Natural killer cell (primary cell): Measurements from ENCODE around the gene PLEKHN1. TPM values are rescaled to one million over a fixed set of nuclear protein-coding genes. Genes with fewer than 3 reads are reported as not detected.
A peak's percentile ranks its signal among the peaks of the same experiment; 100 is the strongest.

Experiments
- ATAC-seq, 3 donors: fragments of 150-1000 bp in 2 of 3; fragments of 200-7000 bp in 1 of 3; cut with Tn5 transposase; 1 replicate in 1 of 3; 2 replicates in 2 of 3; pipeline ENCODE4 v1.10.0; 2021; ENCODE audit warnings: mild to moderate bottlenecking in 2 of 3, moderate library complexity in 2 of 3
- DNase-seq, 2 donors: peaks; one replicate each; pipeline versions ENCODE4 v3.0.0 to v3.0.0-alpha.2; 2013 to 2021; ENCODE audit warnings: mixed read lengths in 1 of 2
- H3K27ac ChIP-seq: one replicate; pipeline ENCODE4 v1.5.1; 2013; ENCODE audit warnings: mild to moderate bottlenecking, low read length
- H3K27me3 ChIP-seq: one replicate; pipeline ENCODE4 v1.6.1; 2013; ENCODE audit warnings: low read length; ENCODE audit not compliant: control insufficient read depth, insufficient read depth
- H3K36me3 ChIP-seq: one replicate; pipeline ENCODE4 v1.6.1; 2013; ENCODE audit warnings: low read length; ENCODE audit not compliant: control insufficient read depth, insufficient read depth
- H3K4me1 ChIP-seq: one replicate; pipeline ENCODE4 v1.6.1; 2013; ENCODE audit warnings: low read length; ENCODE audit not compliant: control insufficient read depth, insufficient read depth
- H3K4me3 ChIP-seq: one replicate; pipeline ENCODE4 v1.5.1; 2013; ENCODE audit warnings: low read length
- H3K9me3 ChIP-seq: one replicate; pipeline ENCODE4 v1.6.1; 2013; ENCODE audit warnings: low read length; ENCODE audit not compliant: control insufficient read depth, insufficient read depth
- H3K27ac Mint-ChIP-seq, 2 donors: one replicate each; pipeline ENCODE4 v1.8.0; 2022; ENCODE audit warnings: mild to moderate bottlenecking in 2 of 2, mixed read lengths in 2 of 2, moderate library complexity in 1 of 2
- H3K27me3 Mint-ChIP-seq, 2 donors: one replicate each; pipeline ENCODE4 v1.8.0; 2022; ENCODE audit warnings: low read depth in 2 of 2, mixed read lengths in 2 of 2
- H3K36me3 Mint-ChIP-seq: one replicate; pipeline ENCODE4 v1.8.0; 2022; ENCODE audit warnings: mixed read lengths
- H3K4me1 Mint-ChIP-seq, 2 donors: one replicate each; pipeline ENCODE4 v1.8.0; 2022; ENCODE audit warnings: mixed read lengths in 2 of 2
- H3K4me3 Mint-ChIP-seq: one replicate; pipeline ENCODE4 v1.8.0; 2022; ENCODE audit warnings: mild to moderate bottlenecking, moderate library complexity, mixed read lengths
- H3K9me3 Mint-ChIP-seq, 2 donors: one replicate each; pipeline ENCODE4 v1.8.0; 2022; ENCODE audit warnings: mixed read lengths in 2 of 2
- WGBS: methylation state at CpG from one replicate; pipeline ENCODE4 v1.1.7; 2013; ENCODE audit warnings: missing lambda C conversion rate; ENCODE audit not compliant: insufficient coverage; 5-methylcytosine and 5-hydroxymethylcytosine counted together
- intact Hi-C: fragments of 100-400 bp; cut with micrococcal nuclease; formaldehyde crosslinking; loops from one replicate; pipeline ENCODE4 v1.14.2; 2022
- total RNA-seq, 4 donors: library from RNA; stranded (reverse); fragments of 120-200 nt in 1 of 4; gene quantifications; one replicate each; pipeline versions ENCODE4 v1.2.3 to v1.2.4, GENCODE V29; 2013 to 2022
- TF ChIP-seq, protein P1 (sequence below): fragments of 200-600 bp; IDR thresholded peaks from one replicate; pipeline ENCODE4 v1.8.0; 2022; ENCODE audit warnings: antibody characterized with exemption

PLEKHN1 gene
- total RNA-seq, 3 donors from 2014 or later (not counting 1 experiment from before 2014, with no cell fraction given), result 1.3 to 1.9 (median 1.3) TPM

DNA sequence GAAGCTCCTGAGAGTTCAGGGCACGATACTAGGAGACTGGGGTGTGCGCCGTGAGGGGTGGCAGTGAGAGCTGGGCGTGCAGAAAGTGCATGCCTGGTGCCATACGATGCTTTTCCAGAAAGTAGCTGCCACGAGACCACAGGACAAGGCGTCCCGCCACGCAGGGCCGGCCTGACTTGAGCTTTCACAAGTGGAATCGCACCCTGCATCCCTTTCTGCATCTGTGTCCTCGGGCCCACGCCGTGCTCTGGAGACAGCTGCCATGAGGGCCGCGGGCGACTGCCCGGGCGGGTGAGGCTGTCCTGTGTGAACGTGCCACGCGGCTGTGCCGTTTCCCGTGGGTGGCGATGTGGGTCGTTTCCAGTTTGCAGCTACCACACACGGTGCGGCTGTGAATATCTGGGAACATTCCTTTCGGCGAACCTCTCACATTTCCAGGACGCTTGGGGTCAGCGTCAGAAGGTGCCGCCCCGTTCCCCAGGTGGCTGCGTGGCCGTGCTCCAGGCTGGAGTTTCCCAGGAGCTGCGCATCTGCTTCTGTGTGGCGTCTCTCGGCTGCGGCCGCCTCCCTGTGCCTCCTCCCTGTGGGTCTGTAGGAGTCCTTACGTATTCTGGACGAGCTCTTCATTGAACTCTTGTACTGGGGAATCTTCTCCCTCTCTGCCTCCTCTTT is 16.6 kb downstream of the PLEKHN1 start:
- DNase-seq, result no peak
- ATAC-seq, result no peak

DNA sequence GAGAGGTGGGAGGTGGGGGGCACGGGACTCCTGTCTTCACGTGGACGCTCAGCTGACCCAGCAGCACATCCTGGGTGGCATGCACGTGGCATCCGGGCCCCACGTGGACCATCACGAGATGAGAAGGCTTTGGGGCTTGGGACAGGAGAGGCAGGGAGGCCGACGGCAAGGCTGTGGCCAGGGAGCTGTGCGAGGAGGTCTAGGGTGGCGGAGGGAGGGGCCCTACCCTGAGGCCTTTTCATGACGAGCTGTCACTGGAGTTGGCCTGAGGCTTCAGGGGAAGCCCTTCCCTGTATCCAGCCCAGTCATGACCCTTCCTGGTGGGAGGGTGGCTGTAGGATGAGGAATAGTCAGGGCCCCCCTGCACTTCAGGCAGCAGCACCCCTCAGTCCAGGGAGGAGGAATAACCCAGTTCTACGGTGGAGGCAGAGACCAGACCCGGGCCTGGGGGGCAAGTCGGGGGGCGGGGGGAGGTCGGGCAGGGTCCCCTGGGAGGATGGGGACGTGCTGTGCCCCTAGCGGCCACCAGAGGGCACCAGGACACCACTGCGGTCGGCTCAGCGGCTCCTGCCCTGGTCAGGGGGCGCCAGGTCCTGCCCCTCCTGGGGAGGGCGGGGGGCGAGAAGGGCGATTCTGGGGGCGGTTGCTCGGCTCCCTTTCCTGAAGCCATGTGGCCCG is 17.7 kb downstream of the PLEKHN1 start:
- peak; percentile 68 to 98 (median 91) for ATAC-seq
- no peaks in the 10 kb centered on the region for H3K4me1 ChIP-seq
- intact Hi-C loops, result loop anchor here (1.0 to 5.0 kb wide), 2 partner anchors 79 to 308 kb away; no protein-coding TSS in a partner anchor
- H3K4me1 Mint-ChIP-seq, result no peaks in the 10 kb centered on the region
- TF ChIP-seq, protein P1, sequence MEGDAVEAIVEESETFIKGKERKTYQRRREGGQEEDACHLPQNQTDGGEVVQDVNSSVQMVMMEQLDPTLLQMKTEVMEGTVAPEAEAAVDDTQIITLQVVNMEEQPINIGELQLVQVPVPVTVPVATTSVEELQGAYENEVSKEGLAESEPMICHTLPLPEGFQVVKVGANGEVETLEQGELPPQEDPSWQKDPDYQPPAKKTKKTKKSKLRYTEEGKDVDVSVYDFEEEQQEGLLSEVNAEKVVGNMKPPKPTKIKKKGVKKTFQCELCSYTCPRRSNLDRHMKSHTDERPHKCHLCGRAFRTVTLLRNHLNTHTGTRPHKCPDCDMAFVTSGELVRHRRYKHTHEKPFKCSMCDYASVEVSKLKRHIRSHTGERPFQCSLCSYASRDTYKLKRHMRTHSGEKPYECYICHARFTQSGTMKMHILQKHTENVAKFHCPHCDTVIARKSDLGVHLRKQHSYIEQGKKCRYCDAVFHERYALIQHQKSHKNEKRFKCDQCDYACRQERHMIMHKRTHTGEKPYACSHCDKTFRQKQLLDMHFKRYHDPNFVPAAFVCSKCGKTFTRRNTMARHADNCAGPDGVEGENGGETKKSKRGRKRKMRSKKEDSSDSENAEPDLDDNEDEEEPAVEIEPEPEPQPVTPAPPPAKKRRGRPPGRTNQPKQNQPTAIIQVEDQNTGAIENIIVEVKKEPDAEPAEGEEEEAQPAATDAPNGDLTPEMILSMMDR, result peak; percentile 97
- WGBS, result 20% methylated on average over 29 of the region's 29 CpGs
- no peaks in the 10 kb centered on the region for H3K36me3 ChIP-seq
- H3K27me3 ChIP-seq, result no peaks in the 10 kb centered on the region
- no peak overlapping the region for H3K4me3 ChIP-seq
- no peaks in the 10 kb centered on the region for H3K9me3 ChIP-seq
- no peak overlapping the region for H3K27ac Mint-ChIP-seq
- H3K9me3 Mint-ChIP-seq, result no peaks in the 10 kb centered on the region
- H3K36me3 Mint-ChIP-seq, result no peaks in the 10 kb centered on the region
- peak; percentile 63 to 78 for DNase-seq
- peaks cover 21 to 27% of the 10 kb centered on the region in 2 donors for H3K27me3 Mint-ChIP-seq
- no peak overlapping the region for H3K27ac ChIP-seq
- no peak overlapping the region for H3K4me3 Mint-ChIP-seq

More for the DNA sequence above, 16.6 kb downstream of the PLEKHN1 start:
- Histone ChIP-seq H3K4me1 (no peaks in the 10 kb centered on the region), H3K36me3 (no peaks in the 10 kb centered on the region), H3K9me3 (no peaks in the 10 kb centered on the region), H3K27me3 (no peaks in the 10 kb centered on the region), H3K4me3 (no peak overlapping the region), H3K27ac (no peak overlapping the region)
- Mint-ChIP-seq H3K9me3 (no peaks in the 10 kb centered on the region), H3K27me3 (peaks cover 17% of the 10 kb centered on the region in 2 donors), H3K36me3 (no peaks in the 10 kb centered on the region), H3K27ac (no peak overlapping the region), H3K4me1 (no peaks in the 10 kb centered on the region), H3K4me3 (no peak overlapping the region)
- WGBS, result 84% methylated on average over 43 of the region's 43 CpGs
- TF ChIP-seq, protein P1, result no peak
- intact Hi-C loops, result loop anchor here (5.0 kb wide), 1 partner anchor 309 kb away; no protein-coding TSS in a partner anchor

DNA sequence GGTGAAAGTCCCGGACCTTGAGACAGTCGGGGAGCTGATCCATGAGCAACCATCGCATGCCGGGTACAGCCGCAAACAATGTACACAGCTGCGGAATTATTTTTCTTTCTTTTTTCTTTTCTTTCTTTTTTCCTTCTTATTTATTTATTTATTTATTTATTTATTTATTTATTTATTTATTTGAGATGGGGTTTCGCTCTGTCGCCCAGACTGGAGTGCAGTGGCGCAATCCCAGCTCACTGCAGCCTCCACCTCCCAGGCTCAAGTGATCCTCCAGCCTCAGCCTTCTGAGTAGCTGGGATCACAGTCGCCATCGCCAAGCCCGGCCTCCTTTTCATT is 18.2 kb downstream of the PLEKHN1 start:
- H3K36me3 ChIP-seq, result no peaks in the 10 kb centered on the region
- peaks cover 25 to 32% of the 10 kb centered on the region in 2 donors for H3K27me3 Mint-ChIP-seq
- H3K4me1 ChIP-seq, result no peaks in the 10 kb centered on the region
- intact Hi-C loops, result loop anchor here (1.0 to 5.0 kb wide), 2 partner anchors 79 to 308 kb away; no protein-coding TSS in a partner anchor
- TF ChIP-seq, protein P1, result peak; percentile 70
- no peaks in the 10 kb centered on the region for H3K36me3 Mint-ChIP-seq
- H3K4me1 Mint-ChIP-seq, result no peaks in the 10 kb centered on the region
- no peak overlapping the region for H3K27ac Mint-ChIP-seq
- H3K27me3 ChIP-seq, result no peaks in the 10 kb centered on the region
- H3K9me3 Mint-ChIP-seq, result no peaks in the 10 kb centered on the region
- 58% methylated on average over 8 of the region's 12 CpGs for WGBS
- H3K27ac ChIP-seq, result no peak overlapping the region
- H3K4me3 ChIP-seq, result no peak overlapping the region
- H3K4me3 Mint-ChIP-seq, result no peak overlapping the region
- ATAC-seq (no peak), DNase-seq (no peak)
- no peaks in the 10 kb centered on the region for H3K9me3 ChIP-seq
